Endothelial cell of umbilical vein (primary cell): ENCODE results near the gene LCN6. TPM values are rescaled to one million over a fixed set of nuclear protein-coding genes. Genes with fewer than 3 reads are reported as not detected.
A peak's percentile ranks its signal among the peaks of the same experiment; 100 is the strongest.

ENCODE experiments used
- BruUV-seq: library from RNA; stranded (reverse); fragments of 400-500 nt; replicated peaks from 2 replicates; lab custom pipeline; 2021; lab: Mats Ljungman, UMichigan
- CTCF ChIA-PET: fragments of 300-600, 350-600 bp; sonication (Branson Sonifier 250); formaldehyde crosslinking; loops from one replicate; lab custom pipeline; 2021; ENCODE audit warnings: antibody characterized with exemption, inconsistent platforms; lab: Charles Lee
- POLR2A ChIA-PET: fragments of 300-600, 350-600 bp; sonication (Branson Sonifier 250); formaldehyde crosslinking; loops from one replicate; lab custom pipeline; 2021; ENCODE audit warnings: antibody characterized with exemption, inconsistent platforms; lab: Charles Lee
- DNase-seq: peaks from one replicate; pipeline ENCODE4 v3.0.0-alpha.2; 2011; ENCODE audit warnings: low read depth, low spot score
- FAIRE-seq: peaks from 2 replicates; lab custom pipeline; 2011; peaks lifted over from hg19 to GRCh38; lab: Jason Lieb, UNC
- H2AFZ ChIP-seq: 2 replicates; pipeline ENCODE4 v1.6.0; 2012; ENCODE audit warnings: low read depth, low read length, control low read depth, inconsistent platforms
- H3K27ac ChIP-seq: 2 replicates; pipeline ENCODE4 v1.5.1; 2011; ENCODE audit warnings: low read depth, mild to moderate bottlenecking, control low read depth, low read length, moderate library complexity; ENCODE audit not compliant: insufficient read depth
- H3K27me3 ChIP-seq, 2 experiments: 2 replicates each; pipeline versions ENCODE4 v1.6.0 to v1.6.1; 2011; ENCODE audit warnings: low read length in 2 of 2, mixed read lengths in 1 of 2; ENCODE audit not compliant: control insufficient read depth in 2 of 2, insufficient read depth in 2 of 2
- H3K36me3 ChIP-seq, 2 experiments: 2 replicates in 1 of 2; 3 replicates in 1 of 2; pipeline ENCODE4 v1.5.1; 2011; ENCODE audit warnings: low read length in 2 of 2, mild to moderate bottlenecking in 1 of 2, moderate library complexity in 1 of 2; ENCODE audit not compliant: control insufficient read depth in 2 of 2, insufficient read depth in 2 of 2; ENCODE audit errors: extremely low read depth in 1 of 2
- H3K4me1 ChIP-seq: 3 replicates; pipeline ENCODE4 v1.5.1; 2011; ENCODE audit warnings: mild to moderate bottlenecking, low read length; ENCODE audit not compliant: control insufficient read depth, insufficient read depth; ENCODE audit errors: extremely low read depth
- H3K4me2 ChIP-seq: 2 replicates; pipeline ENCODE4 v1.6.1; 2011; ENCODE audit warnings: low read length, control low read depth, mixed read lengths; ENCODE audit not compliant: insufficient read depth
- H3K4me3 ChIP-seq, 3 experiments: fragments of 200-600 bp in 1 of 3; sonication (generic), shearing (Covaris generic) in 1 of 3; replicated peaks in 1 of 3; 2 replicates each; pipeline ENCODE4 v1.5.1; 2011 to 2016; ENCODE audit warnings: control low read depth in 3 of 3, low read length in 3 of 3, mild to moderate bottlenecking in 2 of 3, inconsistent platforms in 1 of 3, low read depth in 1 of 3, moderate library complexity in 1 of 3; ENCODE audit not compliant: insufficient read depth in 1 of 3
- H3K79me2 ChIP-seq: 2 replicates; pipeline ENCODE4 v1.6.0; 2012; ENCODE audit warnings: low read length, inconsistent platforms; ENCODE audit not compliant: control insufficient read depth, insufficient read depth
- H3K9ac ChIP-seq: replicated peaks from 2 replicates; pipeline ENCODE3; 2011; ENCODE audit warnings: low read length, control low read depth; ENCODE audit not compliant: insufficient read depth; ENCODE audit errors: extremely low read depth
- H3K9me1 ChIP-seq: replicated peaks from 3 replicates; pipeline ENCODE4 v1.6.0; 2011; ENCODE audit warnings: mild to moderate bottlenecking, low read length; ENCODE audit not compliant: control insufficient read depth, insufficient read depth; ENCODE audit errors: extremely low read depth
- H3K9me3 ChIP-seq: replicated peaks from 2 replicates; pipeline ENCODE4 v1.5.1; 2012; ENCODE audit warnings: low read length, inconsistent platforms; ENCODE audit not compliant: control insufficient read depth, insufficient read depth
- H4K20me1 ChIP-seq: replicated peaks from 2 replicates; pipeline ENCODE3; 2011; ENCODE audit warnings: mild to moderate bottlenecking, low read length; ENCODE audit not compliant: control insufficient read depth, insufficient read depth; ENCODE audit errors: extremely low read depth
- CTCF ChIP-seq, 2 donors: IDR thresholded peaks; 1 replicate in 1 of 2; 2 replicates in 1 of 2; pipeline ENCODE4 v1.5.1; 2011; ENCODE audit warnings: low read length in 2 of 2, mild to moderate bottlenecking in 2 of 2, moderate library complexity in 2 of 2, control low read depth in 1 of 2, inconsistent platforms in 1 of 2, low read depth in 1 of 2; ENCODE audit not compliant: insufficient read depth in 1 of 2; ENCODE audit errors: extremely low read depth in 1 of 2
- EZH2 ChIP-seq: IDR thresholded peaks from 2 replicates; pipeline ENCODE4 v1.6.1; 2012; ENCODE audit warnings: borderline replicate concordance, low read depth, mild to moderate bottlenecking, moderate library complexity, low read length, inconsistent platforms; ENCODE audit not compliant: severe bottlenecking
- FOS ChIP-seq: IDR thresholded peaks from 2 replicates; pipeline ENCODE4 v1.6.1; 2011; ENCODE audit warnings: mild to moderate bottlenecking, low read length, moderate library complexity, borderline replicate concordance; ENCODE audit not compliant: insufficient read depth
- GATA2 ChIP-seq: IDR thresholded peaks from 2 replicates; pipeline ENCODE4 v1.7.0; 2011; ENCODE audit warnings: low read depth, mild to moderate bottlenecking, moderate library complexity, mixed read lengths, low read length; ENCODE audit not compliant: insufficient read length, insufficient read depth
- JUN ChIP-seq: IDR thresholded peaks from 2 replicates; pipeline ENCODE4 v1.6.1; 2011; ENCODE audit warnings: borderline replicate concordance, low read depth; ENCODE audit not compliant: insufficient read length, insufficient read depth
- MAX ChIP-seq: IDR thresholded peaks from 2 replicates; pipeline ENCODE4 v1.6.1; 2011; ENCODE audit not compliant: insufficient read depth, insufficient read length
- MYC ChIP-seq: IDR thresholded peaks from one replicate; pipeline ENCODE4 v1.6.1; 2011; ENCODE audit warnings: mild to moderate bottlenecking, low read depth, low read length
- POLR2A ChIP-seq: IDR thresholded peaks from 2 replicates; pipeline ENCODE4 v1.6.1; 2012; ENCODE audit warnings: low read depth, mild to moderate bottlenecking, control low read depth, low read length
- POLR2AphosphoS5 ChIP-seq: IDR thresholded peaks from 2 replicates; pipeline ENCODE4 v1.6.1; 2012; ENCODE audit warnings: low read depth, mild to moderate bottlenecking, control low read depth, low read length, moderate library complexity; ENCODE audit not compliant: insufficient read depth
- dilution Hi-C: fragments of 300-500 bp; cut with MboI; formaldehyde crosslinking; loops from one replicate; pipeline ENCODE4 v1.15.0; 2019; ENCODE audit warnings: low sequenced_read_pairs; ENCODE audit not compliant: extremely low pct_ligation_motif_present
- intact Hi-C: fragments of 100-400 bp; cut with micrococcal nuclease; formaldehyde crosslinking; loops from one replicate; pipeline ENCODE4 v1.10.0; 2022
- polyA plus RNA-seq, 4 experiments: library from polyadenylated mRNA; depleted of rRNA in 3 of 4; stranded (reverse) in 3 of 4; unstranded in 1 of 4; fragments of >200 nt; gene quantifications; 2 replicates each; pipeline versions ENCODE4 v1.2.1 to v1.2.3, GENCODE V29; 2011 to 2012; ENCODE audit warnings: missing spikeins in 1 of 4
- total RNA-seq: library from RNA; stranded (reverse); gene quantifications from 2 replicates; pipeline ENCODE4 v1.2.3, GENCODE V29; 2021

Gene LCN6
- total and polyA plus RNA-seq, 2 donors (not counting 3 experiments of a cell fraction or from before 2014, with no cell fraction given) = 0.17 TPM; not detected in 1

- dilution Hi-C loops = no loop called here
- Histone ChIP-seq H4K20me1 (no peaks in the 10 kb centered on the region), H2AFZ (no peak overlapping the region), H3K9ac (no peak overlapping the region), H3K9me3 (no peaks in the 10 kb centered on the region), H3K4me2 (no peak overlapping the region), H3K27ac (no peak overlapping the region), H3K4me3 (no peak overlapping the region), H3K27me3 (no peaks in the 10 kb centered on the region), H3K79me2 (peaks cover 51% of the 10 kb centered on the region), H3K9me1 (no peaks in the 10 kb centered on the region), H3K4me1 (peaks cover 22% of the 10 kb centered on the region), H3K36me3 (peaks cover 0 to 9% of the 10 kb centered on the region in 2 experiments)
- TSS peak; percentile 4 for BruUV-seq
- ChIA-PET POLR2A (no interaction called here), CTCF (interaction anchor here (1.1 to 3.6 kb wide), 6 partner anchors 11 to 48 kb away, joined by 3 to 31 read pairs (median 4); partner anchors contain the start of gene LCN10)
- TF ChIP-seq FOS (no peak), CTCF (IDR thresholded peaks at IDR 0.05; ENCODE audit: extremely low read depth in 1 of 2, insufficient read depth in 1 of 2, low read depth in 1 of 2, low read length in 2 of 2) (no peak), MYC (no peak), JUN (no peak), MAX (no peak), GATA2 (no peak), POLR2AphosphoS5 (no peak), EZH2 (no peak), POLR2A (no peak)
- no peak for DNase-seq
- intact Hi-C loops = loop anchor here (5.0 kb wide), 1 partner anchor 62 kb away; the partner anchor contains the start of gene TMEM141
- no peak for FAIRE-seq
Measured at GRCh38 chr9:136729926-136730325, 18.4 kb downstream of the LCN6 start.
